Natural killer cell (primary cell): ENCODE results near the gene C1QTNF5. TPM values are rescaled to one million over a fixed set of nuclear protein-coding genes. Genes with fewer than 3 reads are reported as not detected.
A peak's percentile ranks its signal among the peaks of the same experiment; 100 is the strongest.

Experiments used
- ATAC-seq, 3 donors: fragments of 150-1000 bp in 2 of 3; fragments of 200-7000 bp in 1 of 3; cut with Tn5 transposase; 1 replicate in 1 of 3; 2 replicates in 2 of 3; pipeline ENCODE4 v1.10.0; 2021; ENCODE audit warnings: mild to moderate bottlenecking in 2 of 3, moderate library complexity in 2 of 3
- DNase-seq, 2 donors: peaks; one replicate each; pipeline versions ENCODE4 v3.0.0 to v3.0.0-alpha.2; 2013 to 2021; ENCODE audit warnings: mixed read lengths in 1 of 2
- H3K27ac ChIP-seq: one replicate; pipeline ENCODE4 v1.5.1; 2013; ENCODE audit warnings: mild to moderate bottlenecking, low read length
- H3K27me3 ChIP-seq: one replicate; pipeline ENCODE4 v1.6.1; 2013; ENCODE audit warnings: low read length; ENCODE audit not compliant: control insufficient read depth, insufficient read depth
- H3K36me3 ChIP-seq: one replicate; pipeline ENCODE4 v1.6.1; 2013; ENCODE audit warnings: low read length; ENCODE audit not compliant: control insufficient read depth, insufficient read depth
- H3K4me1 ChIP-seq: one replicate; pipeline ENCODE4 v1.6.1; 2013; ENCODE audit warnings: low read length; ENCODE audit not compliant: control insufficient read depth, insufficient read depth
- H3K4me3 ChIP-seq: one replicate; pipeline ENCODE4 v1.5.1; 2013; ENCODE audit warnings: low read length
- H3K9me3 ChIP-seq: one replicate; pipeline ENCODE4 v1.6.1; 2013; ENCODE audit warnings: low read length; ENCODE audit not compliant: control insufficient read depth, insufficient read depth
- H3K27ac Mint-ChIP-seq, 2 donors: one replicate each; pipeline ENCODE4 v1.8.0; 2022; ENCODE audit warnings: mild to moderate bottlenecking in 2 of 2, mixed read lengths in 2 of 2, moderate library complexity in 1 of 2
- H3K27me3 Mint-ChIP-seq, 2 donors: one replicate each; pipeline ENCODE4 v1.8.0; 2022; ENCODE audit warnings: low read depth in 2 of 2, mixed read lengths in 2 of 2
- H3K36me3 Mint-ChIP-seq: one replicate; pipeline ENCODE4 v1.8.0; 2022; ENCODE audit warnings: mixed read lengths
- H3K4me1 Mint-ChIP-seq, 2 donors: one replicate each; pipeline ENCODE4 v1.8.0; 2022; ENCODE audit warnings: mixed read lengths in 2 of 2
- H3K4me3 Mint-ChIP-seq: one replicate; pipeline ENCODE4 v1.8.0; 2022; ENCODE audit warnings: mild to moderate bottlenecking, moderate library complexity, mixed read lengths
- H3K9me3 Mint-ChIP-seq, 2 donors: one replicate each; pipeline ENCODE4 v1.8.0; 2022; ENCODE audit warnings: mixed read lengths in 2 of 2
- WGBS: methylation state at CpG from one replicate; pipeline ENCODE4 v1.1.7; 2013; ENCODE audit warnings: missing lambda C conversion rate; ENCODE audit not compliant: insufficient coverage; 5-methylcytosine and 5-hydroxymethylcytosine counted together
- intact Hi-C: fragments of 100-400 bp; cut with micrococcal nuclease; formaldehyde crosslinking; loops from one replicate; pipeline ENCODE4 v1.14.2; 2022
- total RNA-seq, 4 donors: library from RNA; stranded (reverse); fragments of 120-200 nt in 1 of 4; gene quantifications; one replicate each; pipeline versions ENCODE4 v1.2.3 to v1.2.4, GENCODE V29; 2013 to 2022
- TF ChIP-seq, protein P1 (sequence below): fragments of 200-600 bp; IDR thresholded peaks from one replicate; pipeline ENCODE4 v1.8.0; 2022; ENCODE audit warnings: antibody characterized with exemption

The C1QTNF5 gene
- total RNA-seq, 3 donors from 2014 or later (not counting 1 experiment from before 2014, with no cell fraction given), result not detected

DNA sequence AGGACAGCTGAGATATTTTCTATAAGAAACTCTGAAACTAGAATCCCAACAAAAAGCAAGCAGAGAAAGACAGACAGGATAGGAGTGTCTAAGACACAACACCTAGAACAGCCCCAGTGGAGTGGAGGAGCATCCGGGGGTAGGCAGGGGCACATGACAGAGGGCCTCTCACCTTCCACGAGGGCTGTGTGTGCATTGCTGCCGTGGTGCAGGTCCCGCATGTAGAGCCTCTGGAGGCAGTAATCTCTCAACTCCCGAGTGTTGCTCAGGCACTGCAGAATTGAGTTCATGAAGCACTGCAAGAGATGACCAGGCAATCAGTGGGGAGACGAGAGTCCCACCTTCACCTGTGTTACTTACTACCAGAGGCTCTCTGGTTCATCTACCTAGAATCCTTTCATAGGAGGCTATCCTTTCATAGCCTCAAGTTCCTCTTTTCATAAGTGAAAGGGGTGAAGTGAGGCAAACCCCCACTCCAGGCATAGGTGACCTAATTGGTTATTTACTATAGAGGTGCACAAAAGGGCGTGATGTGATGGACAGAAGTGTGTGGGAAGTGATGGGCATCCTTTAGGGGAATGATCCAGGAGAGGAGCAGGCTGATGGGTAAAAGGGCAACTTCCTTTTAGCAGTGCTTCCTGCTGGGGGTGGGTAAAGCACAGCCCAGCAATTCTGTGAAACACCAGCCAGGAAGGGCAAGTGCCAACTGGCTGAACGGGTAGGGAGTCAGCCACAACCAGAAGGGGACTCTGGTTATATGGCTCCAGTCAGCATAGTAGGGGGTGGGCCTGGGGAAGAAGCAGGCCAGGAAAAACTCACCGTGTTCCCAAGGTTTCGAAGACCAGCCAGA lies 18.9 kb upstream of the C1QTNF5 start:
- Mint-ChIP-seq H3K9me3 (no peaks in the 10 kb centered on the region), H3K27me3 (peaks cover 48 to 50% of the 10 kb centered on the region in 2 donors), H3K36me3 (peaks cover 4% of the 10 kb centered on the region), H3K4me3 (no peak overlapping the region), H3K4me1 (peaks cover 13 to 14% of the 10 kb centered on the region in 2 donors), H3K27ac (no peak overlapping the region)
- H3K9me3 ChIP-seq, result no peaks in the 10 kb centered on the region
- H3K4me1 ChIP-seq, result peaks cover 20% of the 10 kb centered on the region
- TF ChIP-seq, protein P1, sequence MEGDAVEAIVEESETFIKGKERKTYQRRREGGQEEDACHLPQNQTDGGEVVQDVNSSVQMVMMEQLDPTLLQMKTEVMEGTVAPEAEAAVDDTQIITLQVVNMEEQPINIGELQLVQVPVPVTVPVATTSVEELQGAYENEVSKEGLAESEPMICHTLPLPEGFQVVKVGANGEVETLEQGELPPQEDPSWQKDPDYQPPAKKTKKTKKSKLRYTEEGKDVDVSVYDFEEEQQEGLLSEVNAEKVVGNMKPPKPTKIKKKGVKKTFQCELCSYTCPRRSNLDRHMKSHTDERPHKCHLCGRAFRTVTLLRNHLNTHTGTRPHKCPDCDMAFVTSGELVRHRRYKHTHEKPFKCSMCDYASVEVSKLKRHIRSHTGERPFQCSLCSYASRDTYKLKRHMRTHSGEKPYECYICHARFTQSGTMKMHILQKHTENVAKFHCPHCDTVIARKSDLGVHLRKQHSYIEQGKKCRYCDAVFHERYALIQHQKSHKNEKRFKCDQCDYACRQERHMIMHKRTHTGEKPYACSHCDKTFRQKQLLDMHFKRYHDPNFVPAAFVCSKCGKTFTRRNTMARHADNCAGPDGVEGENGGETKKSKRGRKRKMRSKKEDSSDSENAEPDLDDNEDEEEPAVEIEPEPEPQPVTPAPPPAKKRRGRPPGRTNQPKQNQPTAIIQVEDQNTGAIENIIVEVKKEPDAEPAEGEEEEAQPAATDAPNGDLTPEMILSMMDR, result no peak
- intact Hi-C loops, result no loop called here
- H3K36me3 ChIP-seq, result no peaks in the 10 kb centered on the region
- DNase-seq, result no peak
- no peak overlapping the region for H3K4me3 ChIP-seq
- H3K27me3 ChIP-seq, result peaks cover 20% of the 10 kb centered on the region
- H3K27ac ChIP-seq, result no peak overlapping the region
- ATAC-seq, result no peak
- whole genome bisulfite sequencing, result 74% methylated on average over 10 of the region's 10 CpGs

DNA sequence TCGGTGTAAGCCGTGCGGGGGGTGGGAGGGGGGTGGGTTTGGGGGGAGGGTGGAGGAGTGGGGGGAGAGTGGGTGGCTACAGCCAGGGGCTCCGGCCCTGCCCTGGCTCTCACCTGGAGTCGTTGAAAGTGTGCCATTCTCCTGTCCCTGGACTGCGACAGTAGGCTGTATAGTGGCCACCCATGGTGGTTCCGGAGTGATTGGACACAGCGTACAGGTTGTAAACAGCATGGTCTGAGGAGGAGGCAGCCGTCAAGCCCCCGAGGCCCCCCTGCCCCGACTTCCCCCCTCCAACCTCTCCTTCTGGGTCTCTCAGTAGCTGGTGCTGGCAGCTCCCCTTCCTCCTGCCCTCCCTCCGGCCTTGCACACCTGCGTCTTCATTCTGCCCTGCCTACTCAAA lies 16.4 kb upstream of the C1QTNF5 start:
- ATAC-seq (no peak), DNase-seq (no peak)
- Mint-ChIP-seq H3K36me3 (no peaks in the 10 kb centered on the region), H3K27me3 (peaks cover 43 to 52% of the 10 kb centered on the region in 2 donors), H3K9me3 (no peaks in the 10 kb centered on the region), H3K4me3 (peak overlapping the region; percentile 69), H3K4me1 (peaks cover 10 to 11% of the 10 kb centered on the region in 2 donors), H3K27ac (peak overlapping the region in 1 of 2 donors; percentile 88)
- intact Hi-C loops, result no loop called here
- Histone ChIP-seq H3K4me3 (peak overlapping the region; percentile 44), H3K36me3 (no peaks in the 10 kb centered on the region), H3K4me1 (peaks cover 9% of the 10 kb centered on the region), H3K27me3 (peaks cover 12% of the 10 kb centered on the region), H3K27ac (no peak overlapping the region), H3K9me3 (no peaks in the 10 kb centered on the region)
- TF ChIP-seq, protein P1, result no peak
- 58% methylated on average over 10 of the region's 13 CpGs for WGBS

DNA sequence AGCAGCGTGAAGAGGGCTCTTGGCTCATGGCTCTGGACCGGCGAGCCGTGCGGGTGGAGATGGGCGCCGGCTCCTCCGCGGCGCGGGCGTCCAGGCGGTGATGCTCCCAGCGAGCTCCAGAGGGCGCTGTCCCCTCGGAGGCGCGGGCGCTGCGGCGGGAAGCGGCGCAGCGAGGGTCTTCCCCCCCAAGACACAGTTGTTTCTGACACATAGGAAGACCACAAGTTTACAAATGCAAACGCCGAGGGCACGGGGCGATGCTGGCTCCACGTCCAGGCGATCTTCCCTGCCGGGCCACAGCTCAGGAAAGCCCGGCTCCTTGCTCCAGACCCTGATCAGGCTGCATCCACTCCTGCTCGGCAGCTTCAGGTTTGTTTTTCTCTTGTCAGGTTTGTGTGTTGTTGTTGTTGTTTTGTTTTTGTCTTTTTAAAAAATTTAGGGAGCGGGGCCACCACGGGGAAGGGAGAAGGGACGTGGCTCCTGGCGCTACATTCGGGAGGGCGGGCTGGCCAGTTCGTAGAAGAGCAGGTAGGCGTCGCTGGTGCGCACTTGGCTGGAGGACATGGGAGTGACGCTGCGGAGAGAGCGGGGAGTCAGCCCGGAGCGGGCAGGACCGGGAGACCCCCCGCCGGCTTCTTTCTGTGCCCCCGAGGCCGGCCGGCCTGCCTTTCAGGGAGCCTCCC lies 15.8 kb upstream of the C1QTNF5 start:
- intact Hi-C loops, result loop anchor here (1.0 kb wide), 2 partner anchors 25 to 118 kb away; partner anchors contain the start of gene USP2
- TF ChIP-seq, protein P1, result peak; percentile 100
- Mint-ChIP-seq H3K36me3 (no peaks in the 10 kb centered on the region), H3K27me3 (peaks cover 49 to 55% of the 10 kb centered on the region in 2 donors), H3K4me1 (peaks cover 10 to 11% of the 10 kb centered on the region in 2 donors), H3K4me3 (peak overlapping the region; percentile 94), H3K9me3 (no peaks in the 10 kb centered on the region), H3K27ac (peak overlapping the region in 1 of 2 donors; percentile 88)
- Histone ChIP-seq H3K9me3 (no peaks in the 10 kb centered on the region), H3K4me3 (peak overlapping the region; percentile 44), H3K27ac (no peak overlapping the region), H3K36me3 (no peaks in the 10 kb centered on the region), H3K4me1 (peaks cover 9% of the 10 kb centered on the region), H3K27me3 (peaks cover 12% of the 10 kb centered on the region)
- ATAC-seq (peak; percentile 92 to 95 (median 92)), DNase-seq (peak; percentile 71 to 87)
- under 1% methylated on average over 54 of the region's 54 CpGs for WGBS
